BJ (cell line): Measurements from ENCODE around the gene CAMSAP3. TPM values are rescaled to one million over a fixed set of nuclear protein-coding genes. Genes with fewer than 3 reads are reported as not detected.
"Not testable (repeated sequence)": the region's sequence is repeated elsewhere in the genome, so short reads cannot be mapped to it uniquely, and the experiment has no call there.

Experiments
- CTCF ChIA-PET: fragments of 350-600 bp; formaldehyde crosslinking; extraction: SDS; loops from one replicate; lab custom pipeline; 2021; ENCODE audit warnings: antibody characterized with exemption, inconsistent platforms; lab: Yijun Ruan, JAX
- POLR2A ChIA-PET: fragments of 300-600 bp; sonication (Branson Sonifier 250); formaldehyde crosslinking; extraction: SDS; loops from one replicate; lab custom pipeline; 2021; ENCODE audit warnings: antibody characterized with exemption; lab: Charles Lee
- DNase-seq: peaks from one replicate; pipeline ENCODE4 v3.0.0-alpha.2; 2011; ENCODE audit warnings: low read depth
- H3K27me3 ChIP-seq: 2 replicates; pipeline ENCODE4 v1.6.0; 2011; ENCODE audit warnings: low read length; ENCODE audit not compliant: control insufficient read depth, insufficient read depth
- H3K36me3 ChIP-seq: 2 replicates; pipeline ENCODE4 v1.5.1; 2011; ENCODE audit warnings: low read length; ENCODE audit not compliant: control insufficient read depth, insufficient read depth
- H3K4me3 ChIP-seq: 2 replicates; pipeline ENCODE4 v1.5.1; 2011; ENCODE audit warnings: low read depth, mild to moderate bottlenecking, control low read depth, low read length
- polyA plus RNA-seq: library from polyadenylated mRNA; depleted of rRNA; stranded (reverse); fragments of >200 nt; gene quantifications from 2 replicates; pipeline ENCODE4 v1.2.3, GENCODE V29; 2011
- TF ChIP-seq, protein P1 (sequence below): IDR thresholded peaks from 2 replicates; pipeline ENCODE4 v1.5.1; 2011; ENCODE audit warnings: low read depth, mild to moderate bottlenecking, control low read depth, inconsistent platforms, low read length, moderate library complexity; ENCODE audit not compliant: insufficient read depth

CAMSAP3 gene
- polyA plus RNA-seq, 1 experiment = not detected

DNA sequence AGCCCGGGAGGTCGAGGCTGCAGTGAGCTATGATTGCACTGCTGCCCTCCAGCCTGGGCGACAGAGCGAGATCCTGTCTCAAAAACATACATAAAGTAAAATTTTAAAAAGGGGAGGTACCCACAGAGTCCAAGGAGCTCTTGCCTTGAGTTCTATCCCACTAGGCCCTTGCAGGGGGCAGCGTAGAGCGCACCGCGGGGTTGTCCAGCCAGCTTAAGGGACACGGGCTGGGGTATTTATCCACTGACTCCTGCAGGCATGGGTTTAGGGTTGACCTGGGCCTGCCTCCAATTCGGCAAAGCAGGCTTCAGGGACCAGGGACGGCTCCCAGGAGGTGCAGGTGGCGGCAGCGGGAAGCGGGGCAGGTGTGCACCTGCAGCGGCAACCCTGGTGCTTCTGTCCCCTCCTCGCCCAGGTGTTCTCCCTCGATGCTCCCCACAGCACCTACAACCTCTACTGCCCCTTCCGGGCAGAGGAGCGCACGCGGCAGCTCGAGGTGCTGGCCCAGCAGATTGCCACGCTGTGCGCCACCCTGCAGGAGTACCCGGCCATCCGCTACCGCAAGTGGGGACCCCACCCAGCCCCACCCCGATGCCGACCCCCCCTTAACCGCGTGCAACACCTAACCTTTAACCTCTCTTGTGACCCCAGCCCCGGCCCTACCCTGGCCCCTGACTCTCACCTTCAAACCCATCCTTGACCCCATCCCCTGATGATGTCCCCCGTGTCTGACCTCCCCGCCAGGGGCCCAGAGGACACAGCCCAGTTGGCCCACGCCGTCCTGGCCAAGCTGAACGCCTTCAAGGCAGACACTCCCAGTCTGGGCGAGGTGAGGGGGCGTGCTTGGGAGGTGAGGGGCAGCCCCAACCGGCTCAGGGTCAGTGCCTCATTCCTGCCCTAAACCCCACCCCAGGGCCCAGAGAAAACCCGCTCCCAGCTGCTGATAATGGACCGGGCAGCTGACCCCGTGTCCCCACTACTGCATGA lies 45.9 kb downstream of the CAMSAP3 start:
- ChIA-PET POLR2A (no interaction called here), CTCF (interaction anchor here (0.5 to 2.7 kb wide), 5 partner anchors 8 to 486 kb away, joined by 3 to 11 read pairs (median 4); partner anchors contain the start of genes PCP2 and TRAPPC5)
- H3K27me3 ChIP-seq = no peaks in the 10 kb centered on the region
- DNase-seq = no peak
- H3K4me3 ChIP-seq = no peak overlapping the region
- peaks cover 2% of the 10 kb centered on the region for H3K36me3 ChIP-seq
- TF ChIP-seq, protein P1, sequence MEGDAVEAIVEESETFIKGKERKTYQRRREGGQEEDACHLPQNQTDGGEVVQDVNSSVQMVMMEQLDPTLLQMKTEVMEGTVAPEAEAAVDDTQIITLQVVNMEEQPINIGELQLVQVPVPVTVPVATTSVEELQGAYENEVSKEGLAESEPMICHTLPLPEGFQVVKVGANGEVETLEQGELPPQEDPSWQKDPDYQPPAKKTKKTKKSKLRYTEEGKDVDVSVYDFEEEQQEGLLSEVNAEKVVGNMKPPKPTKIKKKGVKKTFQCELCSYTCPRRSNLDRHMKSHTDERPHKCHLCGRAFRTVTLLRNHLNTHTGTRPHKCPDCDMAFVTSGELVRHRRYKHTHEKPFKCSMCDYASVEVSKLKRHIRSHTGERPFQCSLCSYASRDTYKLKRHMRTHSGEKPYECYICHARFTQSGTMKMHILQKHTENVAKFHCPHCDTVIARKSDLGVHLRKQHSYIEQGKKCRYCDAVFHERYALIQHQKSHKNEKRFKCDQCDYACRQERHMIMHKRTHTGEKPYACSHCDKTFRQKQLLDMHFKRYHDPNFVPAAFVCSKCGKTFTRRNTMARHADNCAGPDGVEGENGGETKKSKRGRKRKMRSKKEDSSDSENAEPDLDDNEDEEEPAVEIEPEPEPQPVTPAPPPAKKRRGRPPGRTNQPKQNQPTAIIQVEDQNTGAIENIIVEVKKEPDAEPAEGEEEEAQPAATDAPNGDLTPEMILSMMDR = no peak

DNA sequence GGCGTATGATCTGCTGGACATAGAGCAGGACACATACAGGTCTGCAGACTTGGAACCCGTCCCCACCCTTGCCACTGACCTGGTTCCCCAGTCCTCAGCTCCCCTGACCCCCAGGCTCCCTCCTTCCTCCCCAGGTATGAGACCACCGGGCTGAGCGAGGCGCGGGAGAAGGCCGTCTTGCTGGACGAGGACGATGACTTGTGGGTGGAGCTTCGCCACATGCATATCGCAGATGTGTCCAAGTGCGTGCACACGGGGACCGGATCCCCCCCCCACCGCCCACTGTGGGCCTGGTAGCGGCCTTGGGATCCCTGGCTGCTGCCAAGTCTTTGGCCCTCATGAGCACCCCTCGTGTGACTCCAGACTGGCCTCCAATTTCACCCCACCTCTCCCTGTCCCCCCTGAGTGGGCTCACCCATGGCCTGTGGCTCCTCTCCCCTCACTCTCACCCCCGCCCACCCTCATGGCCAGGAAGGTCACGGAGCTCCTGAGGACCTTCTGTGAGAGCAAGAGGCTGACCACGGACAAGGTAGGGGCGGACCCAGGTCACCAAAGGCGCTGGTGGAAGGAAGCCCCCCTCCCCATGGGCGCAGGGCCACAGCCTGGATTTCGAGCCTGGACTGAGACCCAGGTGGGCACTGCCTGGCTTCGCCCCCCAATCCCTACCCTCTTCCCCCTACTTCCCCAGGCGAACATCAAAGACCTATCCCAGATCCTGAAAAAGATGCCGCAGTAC lies 46.8 kb downstream of the CAMSAP3 start:
- ChIA-PET CTCF (interaction anchor here (1.5 to 2.7 kb wide), 4 partner anchors 9 to 38 kb away, joined by 3 to 11 read pairs (median 4); partner anchors contain the start of genes PCP2 and TRAPPC5), POLR2A (no interaction called here)
- Histone ChIP-seq H3K4me3 (no peak overlapping the region), H3K36me3 (peaks cover 2% of the 10 kb centered on the region), H3K27me3 (no peaks in the 10 kb centered on the region)
- TF ChIP-seq, protein P1 = no peak
- no peak for DNase-seq

DNA sequence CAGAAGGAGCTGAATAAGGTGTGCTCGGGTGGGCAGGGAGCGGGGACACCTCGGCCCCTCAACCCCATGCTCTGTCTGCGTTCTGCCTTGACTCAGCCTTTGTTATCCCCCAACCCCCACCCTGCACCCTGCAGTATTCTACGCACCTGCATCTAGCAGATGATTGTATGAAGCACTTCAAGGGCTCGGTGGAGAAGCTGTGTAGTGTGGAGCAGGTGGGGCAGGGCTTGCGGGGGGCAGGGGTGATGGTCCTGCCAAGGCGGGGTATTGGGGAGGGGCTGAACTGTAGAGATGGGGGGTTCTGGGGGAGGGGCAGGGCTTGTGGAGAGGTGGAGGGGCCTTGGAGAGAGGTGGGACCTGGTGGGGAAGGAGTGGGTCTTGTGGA lies 47.4 kb downstream of the CAMSAP3 start:
- DNase-seq = no peak
- ChIA-PET POLR2A (no interaction called here), CTCF (interaction anchor here (1.5 to 2.7 kb wide), 3 partner anchors 9 to 37 kb away, joined by 3 to 11 read pairs (median 4); partner anchors contain the start of genes PCP2 and TRAPPC5)
- TF ChIP-seq, protein P1 = no peak
- H3K27me3 ChIP-seq = no peaks in the 10 kb centered on the region
- no peak overlapping the region for H3K4me3 ChIP-seq
- peaks cover 2% of the 10 kb centered on the region for H3K36me3 ChIP-seq

DNA sequence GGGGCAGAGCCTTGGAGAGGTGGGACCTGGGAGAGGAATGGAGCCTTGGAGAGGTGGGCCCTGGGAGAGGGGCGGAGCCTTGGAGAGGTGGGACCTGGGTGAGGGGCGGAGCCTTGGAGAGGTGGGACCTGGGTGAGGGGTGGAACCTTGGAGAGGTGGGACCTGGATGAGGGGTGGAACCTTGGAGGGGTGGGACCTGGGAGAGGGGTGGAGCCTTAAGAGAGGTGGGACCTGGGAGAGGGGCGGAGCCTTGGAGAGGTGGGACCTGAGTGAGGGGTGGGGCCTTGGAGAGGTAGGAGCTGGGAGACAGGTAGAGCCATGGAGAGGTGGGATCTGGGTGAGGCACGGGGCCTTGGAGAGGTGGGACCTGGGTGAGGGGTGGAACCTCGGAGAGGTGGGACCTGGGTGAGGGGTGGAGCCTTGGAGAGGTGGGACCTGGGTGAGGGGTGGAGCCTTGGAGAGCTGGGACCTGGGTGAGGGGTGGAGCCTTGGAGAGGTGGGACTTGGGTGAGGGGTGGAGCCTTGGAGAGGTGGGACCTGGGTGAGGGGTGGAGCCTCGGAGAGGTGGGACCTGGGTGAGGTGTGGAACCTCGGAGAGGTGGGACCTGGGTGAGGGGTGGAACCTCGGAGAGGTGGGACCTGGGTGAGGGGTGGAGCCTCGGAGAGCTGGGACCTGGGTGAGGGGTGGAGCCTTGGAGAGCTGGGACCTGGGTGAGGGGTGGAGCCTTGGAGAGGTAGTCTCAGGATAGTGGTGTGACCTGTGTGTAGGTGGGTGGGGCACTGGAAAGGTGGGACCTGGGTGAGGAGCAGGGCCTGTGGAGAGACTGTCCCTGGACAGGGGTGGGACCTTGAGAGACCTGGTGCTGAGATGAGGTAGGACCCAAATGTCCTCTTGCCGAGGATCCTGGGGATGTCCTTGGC lies 48.2 kb downstream of the CAMSAP3 start:
- CTCF ChIA-PET = interaction anchor here (0.6 to 1.6 kb wide), 2 partner anchors 37 to 285 kb away, joined by 3 read pairs; partner anchors contain the start of gene TRAPPC5
- DNase-seq, POLR2A ChIA-PET, H3K36me3 ChIP-seq, H3K4me3 ChIP-seq, H3K27me3 ChIP-seq: not testable (repeated sequence)

DNA sequence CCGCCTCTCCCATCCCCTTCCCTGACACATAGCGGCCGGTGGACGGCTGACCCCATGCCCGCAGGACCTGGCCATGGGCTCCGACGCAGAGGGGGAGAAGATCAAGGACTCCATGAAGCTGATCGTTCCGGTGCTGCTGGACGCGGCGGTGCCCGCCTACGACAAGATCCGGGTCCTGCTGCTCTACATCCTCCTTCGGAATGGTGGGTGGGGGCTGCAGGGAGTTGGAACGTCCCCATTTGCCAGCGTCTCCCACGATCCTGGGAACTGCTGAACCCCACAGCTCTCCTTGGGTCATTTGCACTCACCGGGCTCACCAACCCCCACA lies 48.9 kb downstream of the CAMSAP3 start:
- POLR2A ChIA-PET = no interaction called here
- no peak for DNase-seq
- H3K4me3 ChIP-seq = no peak overlapping the region
- H3K36me3 ChIP-seq = peaks cover 2% of the 10 kb centered on the region
- TF ChIP-seq, protein P1 = no peak
- H3K27me3 ChIP-seq = no peaks in the 10 kb centered on the region
- CTCF ChIA-PET = interaction anchor here (0.8 kb wide), 1 partner anchor 36 kb away, joined by 4 read pairs; the partner anchor contains the start of gene TRAPPC5
